Nephron progenitor cell (in vitro differentiated cells): ENCODE measurements around the gene POLE.

Source experiments
- DNase-seq: peaks from one replicate; pipeline ENCODE4 v3.0.0; 2021
- H3K27ac Mint-ChIP-seq: 2 replicates; pipeline ENCODE4 v1.8.0; 2021; ENCODE audit warnings: mild to moderate bottlenecking, moderate library complexity, mixed read lengths
- H3K27me3 Mint-ChIP-seq: 2 replicates; pipeline ENCODE4 v1.8.0; 2021; ENCODE audit warnings: mild to moderate bottlenecking, low read depth, mixed read lengths; ENCODE audit not compliant: poor library complexity
- H3K36me3 Mint-ChIP-seq: 2 replicates; pipeline ENCODE4 v1.8.0; 2021; ENCODE audit warnings: low read depth, mixed read lengths
- H3K4me1 Mint-ChIP-seq: 2 replicates; pipeline ENCODE4 v1.8.0; 2021; ENCODE audit warnings: mixed read lengths
- H3K4me3 Mint-ChIP-seq: 2 replicates; pipeline ENCODE4 v1.8.0; 2021; ENCODE audit warnings: mild to moderate bottlenecking, moderate library complexity, mixed read lengths
- H3K9me3 Mint-ChIP-seq: 2 replicates; pipeline ENCODE4 v1.8.0; 2021; ENCODE audit warnings: mild to moderate bottlenecking, moderate library complexity, mixed read lengths
- CTCF ChIP-seq: fragments of 200-600 bp; sonication (generic); IDR thresholded peaks from 2 replicates; pipeline ENCODE4 v1.5.0; 2021; ENCODE audit warnings: antibody characterized with exemption

POLE gene

GRCh38 chr12:132620899-132621656, 66.1 kb downstream of the POLE start:
- Mint-ChIP-seq H3K27me3 (peaks cover 46% of the 10 kb centered on the region), H3K4me3 (no peak overlapping the region), H3K27ac (no peak overlapping the region), H3K4me1 (peaks cover 38% of the 10 kb centered on the region), H3K36me3 (peaks cover 13% of the 10 kb centered on the region), H3K9me3 (peaks cover 21% of the 10 kb centered on the region)
- no peak for TF ChIP-seq CTCF
- DNase-seq = no peak

- Mint-ChIP-seq H3K27me3 (peaks cover 53% of the 10 kb centered on the region), H3K9me3 (peaks cover 29% of the 10 kb centered on the region), H3K4me1 (peaks cover 36% of the 10 kb centered on the region), H3K27ac (no peak overlapping the region), H3K36me3 (peaks cover 12% of the 10 kb centered on the region), H3K4me3 (no peak overlapping the region)
- DNase-seq = no peak
- no peak for TF ChIP-seq CTCF
These were observed 66.8 kb downstream of the POLE start for GRCh38 chr12:132620113-132620898.

- Mint-ChIP-seq H3K36me3 (peaks cover 11% of the 10 kb centered on the region), H3K4me3 (no peak overlapping the region), H3K9me3 (peaks cover 36% of the 10 kb centered on the region), H3K4me1 (peaks cover 40% of the 10 kb centered on the region), H3K27ac (no peak overlapping the region), H3K27me3 (peaks cover 61% of the 10 kb centered on the region)
- no peak for TF ChIP-seq CTCF
- DNase-seq = no peak
These were observed 67.6 kb downstream of the POLE start for GRCh38 chr12:132619386-132620112.

- H3K27ac Mint-ChIP-seq = no peak overlapping the region
- DNase-seq = no peak
- peaks cover 36% of the 10 kb centered on the region for H3K9me3 Mint-ChIP-seq
- H3K4me1 Mint-ChIP-seq = peaks cover 39% of the 10 kb centered on the region
- peaks cover 11% of the 10 kb centered on the region for H3K36me3 Mint-ChIP-seq
- H3K4me3 Mint-ChIP-seq = no peak overlapping the region
- H3K27me3 Mint-ChIP-seq = peaks cover 64% of the 10 kb centered on the region
- TF ChIP-seq CTCF = no peak
These were observed 68.1 kb downstream of the POLE start for GRCh38 chr12:132619071-132619385.

GRCh38 chr12:132618683-132619043, 68.5 kb downstream of the POLE start, which contains the start of gene P2RX2:
Gene P2RX2 (plus strand): TSS chr12:132618776. CDS start chr12:132618817, 41 bp downstream.
- Mint-ChIP-seq H3K4me3 (peak within 1 kb of the TSS; percentile 80), H3K9me3 (peaks cover 36% of the 10 kb centered on the region), H3K36me3 (peaks cover 11% of the 10 kb centered on the region), H3K4me1 (peaks cover 36% of the 10 kb centered on the region), H3K27ac (no peak within 1 kb of the TSS), H3K27me3 (peaks cover 67% of the 10 kb centered on the region)
- no peak for TF ChIP-seq CTCF
- no peak for DNase-seq
